ENCODE data around the gene PDHX. TPM values are rescaled to one million over a fixed set of nuclear protein-coding genes. Genes with fewer than 3 reads are reported as not detected.
A peak's percentile ranks its signal among the peaks of the same experiment; 100 is the strongest.
"Not testable (repeated sequence)": the region's sequence is repeated elsewhere in the genome, so short reads cannot be mapped to it uniquely, and the experiment has no call there.

Gene PDHX
- total RNA-seq, 2 experiments from 2014 or later = 32.3 TPM

DNA sequence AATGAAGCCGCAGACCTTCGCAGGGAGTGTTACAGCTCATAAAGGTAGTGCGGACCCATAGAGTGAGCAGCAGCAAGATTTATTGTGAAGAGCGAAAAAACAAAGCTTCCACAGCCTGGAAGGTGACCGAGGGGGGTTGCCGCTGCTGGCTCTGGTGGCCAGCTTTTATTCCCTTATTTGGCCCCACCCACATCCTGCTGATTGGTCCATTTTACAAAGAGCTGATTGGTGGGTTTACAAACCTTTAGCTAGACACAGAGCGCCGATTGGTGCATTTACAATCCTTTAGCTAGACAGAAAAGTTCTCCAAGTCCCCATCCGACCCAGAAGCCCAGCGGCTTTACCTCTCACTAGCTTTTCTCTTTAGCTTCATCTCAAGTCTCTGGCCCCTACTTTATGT, 2.9 kb upstream of the PDHX start:
- H3K27me3 Mint-ChIP-seq (ENCODE audit: low read depth); POLR2A ChIA-PET; ATAC-seq; H3K4me3 Mint-ChIP-seq; H3K9me3 Mint-ChIP-seq (ENCODE audit: insufficient read depth); H3K27ac Mint-ChIP-seq; DNase-seq: not testable (repeated sequence)
- Mint-ChIP-seq H3K36me3 (ENCODE audit: low read depth) (peaks cover 15% of the 10 kb centered on the region), H3K4me1 (ENCODE audit: low read depth) (peaks cover 29% of the 10 kb centered on the region)
- CTCF ChIA-PET = interaction anchor here (1.5 kb wide), 1 partner anchor 12 kb away, joined by 4 read pairs; no protein-coding TSS in a partner anchor

DNA sequence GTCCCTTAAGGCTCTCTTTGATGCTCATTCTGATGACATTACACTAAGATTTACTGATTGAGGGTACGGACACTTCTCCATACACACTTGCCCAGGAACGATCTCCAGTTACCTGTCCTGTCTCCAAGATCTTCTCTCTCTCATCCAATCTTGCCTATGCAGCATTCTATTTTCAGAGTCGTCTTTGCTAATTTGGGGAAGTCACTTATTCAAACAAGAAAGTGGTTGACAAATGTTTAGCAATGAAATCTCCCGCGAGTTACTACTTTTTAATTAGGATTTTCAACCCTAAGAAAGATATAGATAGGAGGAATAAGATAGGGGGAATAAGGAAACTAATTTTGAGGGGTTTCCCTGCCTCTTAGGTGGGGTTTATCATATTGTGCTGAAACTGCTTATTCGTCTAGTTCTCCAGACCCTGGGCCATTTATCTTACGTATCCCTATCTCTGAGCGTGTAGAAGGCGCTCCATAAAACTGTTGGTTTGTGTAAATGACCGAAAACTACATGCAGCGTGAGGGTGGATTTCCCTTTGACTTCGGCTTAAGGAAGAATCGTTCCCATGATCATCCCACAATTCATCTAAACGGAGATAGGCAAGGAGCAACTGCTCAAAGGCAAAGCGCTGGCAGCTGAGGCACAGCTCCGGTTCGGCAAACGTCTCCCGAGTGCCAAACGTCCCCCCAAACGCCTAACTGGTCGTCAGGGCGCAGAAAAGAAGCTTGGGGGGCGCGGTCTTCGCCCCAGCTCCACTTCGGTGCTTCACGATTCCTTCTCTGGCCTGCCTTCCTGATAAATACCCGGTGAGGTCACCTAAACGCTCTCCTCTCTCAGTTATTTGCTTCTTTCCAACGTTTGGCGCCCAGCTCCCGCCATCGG, 1.0 kb upstream of the PDHX start:
- peak; percentile 14 for ATAC-seq
- CTCF ChIA-PET = interaction anchor here (0.8 to 3.2 kb wide), 6 partner anchors 11 to 477 kb away, joined by 3 to 25 read pairs (median 4); no protein-coding TSS in a partner anchor
- POLR2A ChIA-PET = interaction anchor here (0.6 to 1.7 kb wide), 10 partner anchors 10 to 476 kb away, joined by 3 to 5 read pairs (median 3); partner anchors contain the start of gene CD44
- H3K4me3 Mint-ChIP-seq = peak overlapping the region; percentile 91
- DNase-seq = no peak
- peak overlapping the region; percentile 94 for H3K27ac Mint-ChIP-seq
- peaks cover 32% of the 10 kb centered on the region for H3K4me1 Mint-ChIP-seq (ENCODE audit: low read depth)
- H3K9me3 Mint-ChIP-seq (ENCODE audit: insufficient read depth) = no peaks in the 10 kb centered on the region
- H3K27me3 Mint-ChIP-seq (ENCODE audit: low read depth) = no peaks in the 10 kb centered on the region
- peaks cover 17% of the 10 kb centered on the region for H3K36me3 Mint-ChIP-seq (ENCODE audit: low read depth)

DNA sequence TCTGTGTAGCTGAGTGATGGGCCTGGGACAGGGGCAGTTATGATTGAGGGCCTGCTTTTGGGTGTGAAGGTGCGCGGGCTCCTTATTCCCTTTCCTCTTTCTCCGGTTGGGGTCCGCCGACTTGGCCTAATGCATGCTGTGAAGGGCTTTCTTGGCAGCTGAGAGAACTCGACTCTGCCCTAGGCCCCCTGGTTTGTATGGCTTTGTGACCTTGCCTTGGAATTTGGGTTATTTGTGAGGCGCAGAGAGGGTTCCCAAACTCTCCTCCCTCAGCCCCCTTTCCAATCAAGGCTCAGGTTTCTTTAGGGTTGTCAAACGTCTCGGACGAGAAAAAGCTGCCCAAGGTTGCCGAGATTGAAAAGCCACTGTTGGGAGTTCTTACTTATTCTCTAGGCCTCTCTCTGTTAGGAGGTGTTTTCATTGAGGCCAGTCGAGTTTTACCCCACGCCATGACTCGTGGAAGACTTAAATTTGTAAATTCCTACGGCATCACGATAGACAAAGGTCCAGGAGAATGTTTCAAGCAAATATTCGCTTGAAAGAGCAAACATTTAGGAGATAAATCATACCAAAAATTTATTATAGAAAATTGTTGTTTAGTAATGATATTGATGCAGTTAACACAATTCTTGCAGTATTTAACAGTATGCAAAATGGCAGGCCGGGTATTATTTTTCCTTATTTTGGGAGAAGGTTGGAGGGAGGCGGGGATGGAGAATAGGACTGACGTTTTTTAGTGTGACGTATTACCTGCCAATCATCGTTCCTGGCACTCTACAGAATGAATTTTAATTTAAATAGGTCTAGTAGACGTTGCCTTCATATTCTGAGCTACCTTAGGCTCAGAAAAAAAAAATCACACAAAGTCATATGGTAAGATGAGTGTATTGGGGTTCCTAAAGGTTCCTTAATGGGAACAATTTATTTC, 689 bp downstream of the PDHX start:
- Mint-ChIP-seq H3K36me3 (ENCODE audit: low read depth) (peaks cover 17% of the 10 kb centered on the region), H3K27me3 (ENCODE audit: low read depth) (no peaks in the 10 kb centered on the region), H3K9me3 (ENCODE audit: insufficient read depth) (no peaks in the 10 kb centered on the region), H3K4me1 (ENCODE audit: low read depth) (peaks cover 32% of the 10 kb centered on the region), H3K27ac (peak overlapping the region; percentile 94), H3K4me3 (peak overlapping the region; percentile 91)
- ATAC-seq (no peak), DNase-seq (no peak)
- ChIA-PET CTCF (interaction anchor here (0.6 to 3.2 kb wide), 3 partner anchors 9 to 473 kb away, joined by 3 to 25 read pairs (median 3); no protein-coding TSS in a partner anchor), POLR2A (interaction anchor here (0.8 to 1.7 kb wide), 3 partner anchors 18 to 502 kb away, joined by 3 read pairs; partner anchors contain the start of gene SLC1A2)

DNA sequence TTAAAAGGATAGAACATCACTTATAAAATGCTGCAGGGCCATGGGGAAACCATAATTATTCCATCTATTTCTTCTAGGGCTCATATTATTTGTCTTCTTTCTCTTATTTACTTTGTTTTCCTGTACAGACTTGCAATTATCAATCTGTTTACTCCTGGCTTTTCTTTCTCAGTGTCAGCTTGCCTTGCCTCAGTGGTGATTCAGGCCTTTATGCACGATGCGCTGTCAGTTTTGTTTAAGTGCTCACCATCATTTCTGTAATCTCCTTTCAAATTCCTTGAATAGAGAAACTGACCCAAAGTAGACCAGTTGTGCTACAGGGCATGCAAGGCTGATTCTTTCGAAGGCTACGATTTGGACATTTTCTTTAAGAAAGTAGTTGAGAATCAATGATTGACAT, 4.7 kb downstream of the PDHX start:
- H3K27me3 Mint-ChIP-seq (ENCODE audit: low read depth) = no peaks in the 10 kb centered on the region
- CTCF ChIA-PET = interaction anchor here (8.4 to 9.5 kb wide), 2 partner anchors 385 to 470 kb away, joined by 68 to 150 read pairs; no protein-coding TSS in a partner anchor
- no peak for DNase-seq
- H3K4me1 Mint-ChIP-seq (ENCODE audit: low read depth) = peaks cover 21% of the 10 kb centered on the region
- H3K4me3 Mint-ChIP-seq = no peak overlapping the region
- ATAC-seq = no peak
- no peak overlapping the region for H3K27ac Mint-ChIP-seq
- POLR2A ChIA-PET = no interaction called here
- H3K9me3 Mint-ChIP-seq (ENCODE audit: insufficient read depth) = no peaks in the 10 kb centered on the region
- H3K36me3 Mint-ChIP-seq (ENCODE audit: low read depth) = peaks cover 2% of the 10 kb centered on the region

DNA sequence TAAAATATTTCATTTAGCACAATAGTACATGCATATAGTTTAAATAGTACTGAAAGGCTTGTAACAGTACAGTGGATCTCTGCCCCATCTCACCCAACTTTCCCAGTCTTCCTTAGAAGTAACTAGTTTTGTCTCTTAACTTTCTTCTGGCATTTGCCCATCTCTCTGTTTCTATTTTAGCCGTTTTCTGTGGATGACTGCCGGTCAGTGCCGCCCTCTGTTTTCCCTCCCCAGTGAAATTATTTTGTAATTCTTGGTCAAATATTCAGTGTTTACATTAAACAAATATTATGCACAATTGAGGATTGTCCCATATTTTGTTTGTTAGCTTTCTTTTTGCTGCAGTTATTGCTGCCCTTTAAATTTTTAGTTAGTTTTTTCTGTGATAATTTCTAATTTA, 8.3 kb downstream of the PDHX start:
- Mint-ChIP-seq H3K27me3 (ENCODE audit: low read depth) (no peaks in the 10 kb centered on the region), H3K4me1 (ENCODE audit: low read depth) (peaks cover 6% of the 10 kb centered on the region)
- ATAC-seq = no peak

DNA sequence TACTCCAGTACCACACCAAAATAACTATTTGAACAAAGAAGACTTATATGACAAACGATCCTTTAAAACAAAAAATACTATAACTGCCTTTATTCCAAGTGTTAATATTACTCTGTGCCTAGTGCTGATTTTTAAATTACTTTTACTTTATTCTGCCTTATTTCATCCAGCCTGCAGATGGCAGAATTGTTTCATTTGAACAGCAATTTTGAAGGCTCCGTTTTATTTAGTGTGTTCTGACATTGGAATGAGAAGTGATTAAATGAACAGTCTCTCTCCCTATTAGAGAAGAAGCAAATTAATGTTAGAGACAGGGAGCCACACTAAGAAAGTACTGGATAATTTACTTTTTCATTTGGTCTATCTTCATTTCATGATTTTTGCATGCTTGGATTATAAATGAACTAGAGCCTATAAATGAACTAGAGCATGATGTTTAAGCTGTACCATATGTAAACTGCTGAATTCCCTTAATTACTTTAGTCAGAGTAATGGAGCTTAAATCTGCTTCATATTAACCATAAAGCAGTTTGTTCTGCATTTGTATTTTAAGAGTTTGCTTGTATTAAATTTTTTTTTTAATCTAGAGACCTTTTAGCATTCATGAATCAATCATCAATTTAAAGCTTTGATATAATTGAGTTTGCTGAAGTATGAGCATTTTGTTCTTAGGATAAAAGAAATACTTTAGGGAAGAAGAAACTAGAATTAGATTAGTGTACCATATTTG, 9.8 kb downstream of the PDHX start:
- ChIA-PET CTCF (interaction anchor here (0.6 to 9.5 kb wide), 48 partner anchors 9 to 890 kb away, joined by 3 to 150 read pairs (median 4); partner anchors contain the start of genes APIP, CD44 and PDHX), POLR2A (no interaction called here)
- Mint-ChIP-seq H3K27ac (no peak overlapping the region), H3K4me3 (no peak overlapping the region), H3K4me1 (ENCODE audit: low read depth) (peaks cover 10% of the 10 kb centered on the region), H3K27me3 (ENCODE audit: low read depth) (no peaks in the 10 kb centered on the region), H3K36me3 (ENCODE audit: low read depth) (no peaks in the 10 kb centered on the region), H3K9me3 (ENCODE audit: insufficient read depth) (no peaks in the 10 kb centered on the region)
- ATAC-seq (peak; percentile 55), DNase-seq (peak; percentile 41)

More for the DNA sequence above, 8.3 kb downstream of the PDHX start:
- H3K4me3 Mint-ChIP-seq = no peak overlapping the region
- DNase-seq = no peak
- ChIA-PET CTCF (interaction anchor here (0.7 to 9.5 kb wide), 19 partner anchors 8 to 561 kb away, joined by 3 to 150 read pairs (median 4); partner anchors contain the start of genes APIP and PDHX), POLR2A (interaction anchor here (0.6 to 0.8 kb wide), 2 partner anchors 10 to 214 kb away, joined by 3 read pairs; partner anchors contain the start of gene CD44)
- H3K9me3 Mint-ChIP-seq (ENCODE audit: insufficient read depth) = no peaks in the 10 kb centered on the region
- peaks cover 2% of the 10 kb centered on the region for H3K36me3 Mint-ChIP-seq (ENCODE audit: low read depth)
- H3K27ac Mint-ChIP-seq = no peak overlapping the region

DNA sequence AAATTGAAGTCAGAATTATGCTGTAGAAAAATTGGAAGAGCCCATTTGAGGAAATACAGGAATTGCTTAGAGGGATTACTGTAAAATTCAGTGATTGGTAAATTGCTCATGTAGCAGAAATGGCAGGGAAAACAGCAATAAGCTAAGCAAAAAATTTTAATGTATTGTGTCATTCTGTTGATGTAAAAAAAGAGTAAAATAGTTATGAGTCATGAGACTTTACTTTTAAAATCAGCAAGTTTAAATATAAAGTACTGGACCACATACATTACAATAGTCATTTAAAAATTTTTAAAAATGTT, 10.4 kb downstream of the PDHX start:
- ChIA-PET POLR2A (interaction anchor here (0.7 kb wide), 1 partner anchor 982 kb away, joined by 3 read pairs; no protein-coding TSS in a partner anchor), CTCF (interaction anchor here (0.6 to 9.5 kb wide), 44 partner anchors 8 to 890 kb away, joined by 3 to 150 read pairs (median 4); partner anchors contain the start of genes APIP, CD44 and PDHX)
- Mint-ChIP-seq H3K27me3 (ENCODE audit: low read depth) (no peaks in the 10 kb centered on the region), H3K36me3 (ENCODE audit: low read depth) (no peaks in the 10 kb centered on the region), H3K27ac (no peak overlapping the region), H3K4me1 (ENCODE audit: low read depth) (peaks cover 10% of the 10 kb centered on the region), H3K9me3 (ENCODE audit: insufficient read depth) (no peaks in the 10 kb centered on the region), H3K4me3 (no peak overlapping the region)
- no peak for DNase-seq
- no peak for ATAC-seq

DNA sequence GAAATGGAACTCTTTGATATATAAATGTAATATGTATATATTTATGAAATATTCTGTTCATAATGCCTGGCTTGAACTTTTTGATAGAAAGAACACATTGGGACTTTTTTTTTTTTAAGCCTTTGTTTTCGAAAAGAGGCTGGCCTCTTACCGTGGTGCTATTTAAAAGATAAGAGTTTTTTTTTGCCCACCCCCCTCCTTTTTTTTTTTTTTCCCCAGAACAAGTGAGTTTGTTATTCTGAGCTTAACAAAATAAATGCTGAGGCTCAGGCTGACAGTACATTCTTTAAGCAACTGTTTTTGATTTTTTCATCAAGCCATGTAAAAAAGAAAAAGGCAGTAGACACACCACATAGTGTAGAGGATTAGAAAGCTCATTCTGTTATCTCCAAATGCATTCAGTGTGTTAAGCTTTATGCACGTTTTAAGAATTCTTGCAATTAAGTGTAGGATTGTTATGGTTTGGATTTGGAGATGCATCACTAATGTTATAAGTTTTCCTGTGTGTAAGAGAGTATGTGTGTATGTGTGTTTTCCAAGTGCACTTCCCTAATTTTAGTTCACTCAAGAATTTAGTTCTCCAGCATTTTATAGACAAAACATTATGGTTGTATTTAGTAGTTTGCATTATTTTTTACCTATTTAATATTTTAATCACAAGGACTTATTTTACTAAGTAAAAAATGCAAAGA, 12.0 kb downstream of the PDHX start:
- ChIA-PET POLR2A (no interaction called here), CTCF (interaction anchor here (1.8 to 9.5 kb wide), 3 partner anchors 235 to 463 kb away, joined by 6 to 150 read pairs (median 68); no protein-coding TSS in a partner anchor)
- no peak overlapping the region for H3K27ac Mint-ChIP-seq
- H3K9me3 Mint-ChIP-seq (ENCODE audit: insufficient read depth) = no peaks in the 10 kb centered on the region
- H3K4me3 Mint-ChIP-seq = no peak overlapping the region
- peaks cover 7% of the 10 kb centered on the region for H3K36me3 Mint-ChIP-seq (ENCODE audit: low read depth)
- no peak for ATAC-seq
- H3K4me1 Mint-ChIP-seq (ENCODE audit: low read depth) = peaks cover 10% of the 10 kb centered on the region
- no peak for DNase-seq
- no peaks in the 10 kb centered on the region for H3K27me3 Mint-ChIP-seq (ENCODE audit: low read depth)

DNA sequence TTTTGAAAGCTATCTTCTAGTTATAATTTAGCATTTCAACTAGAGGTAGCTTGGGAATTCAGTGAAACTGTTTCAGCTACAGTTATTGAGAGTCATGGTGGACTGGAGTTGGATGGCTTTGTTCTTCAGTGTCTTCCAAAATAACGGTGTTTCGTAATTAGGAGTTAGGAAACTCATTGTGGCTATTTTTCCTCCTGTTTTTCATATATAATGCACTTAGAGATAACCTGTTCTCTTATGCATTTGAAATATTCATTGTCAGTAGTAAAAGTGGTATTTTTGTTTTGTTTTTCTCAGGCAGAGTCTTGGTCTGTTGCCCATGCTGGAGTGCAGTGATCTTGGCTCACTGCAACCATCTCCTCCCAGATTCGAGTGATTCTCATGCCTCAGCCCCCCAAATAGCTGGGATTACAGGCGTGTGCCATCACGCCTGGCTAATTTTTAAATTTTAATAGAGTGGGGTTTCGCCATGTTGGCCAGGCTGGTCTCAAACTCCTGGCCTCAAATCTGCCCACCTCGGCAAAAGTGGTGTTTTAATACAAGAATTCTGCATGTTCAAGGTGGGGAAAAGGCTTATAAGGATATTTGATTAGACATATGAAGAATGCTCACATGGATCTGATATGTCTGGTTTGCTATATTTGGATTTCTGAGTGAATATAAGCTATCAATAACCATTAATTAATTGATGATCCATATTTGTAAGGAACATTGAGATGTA, 12.7 kb downstream of the PDHX start:
- Mint-ChIP-seq H3K4me3 (no peak overlapping the region), H3K36me3 (ENCODE audit: low read depth) (peaks cover 10% of the 10 kb centered on the region), H3K4me1 (ENCODE audit: low read depth) (peaks cover 10% of the 10 kb centered on the region), H3K9me3 (ENCODE audit: insufficient read depth) (no peaks in the 10 kb centered on the region), H3K27me3 (ENCODE audit: low read depth) (no peaks in the 10 kb centered on the region), H3K27ac (no peak overlapping the region)
- CTCF ChIA-PET = interaction anchor here (0.9 to 9.5 kb wide), 4 partner anchors 13 to 462 kb away, joined by 3 to 150 read pairs (median 37); no protein-coding TSS in a partner anchor
- no peak for ATAC-seq
- no peak for DNase-seq
- POLR2A ChIA-PET = no interaction called here
